Measurements from ENCODE around the gene PARD6G.

The PARD6G gene

GRCh38 chr18:80189531-80189865 lies 57.8 kb downstream of the PARD6G start:
- no peak for FAIRE-seq

- FAIRE-seq, result no peak
Observed at GRCh38 chr18:80188643-80189530, 58.4 kb downstream of the PARD6G start.

- no peak for FAIRE-seq
Observed at GRCh38 chr18:80187956-80188642, 59.2 kb downstream of the PARD6G start.

- FAIRE-seq, result no peak
Observed at GRCh38 chr18:80185545-80185944, 61.8 kb downstream of the PARD6G start.

- no peak for FAIRE-seq
Observed at GRCh38 chr18:80184243-80184772, 63.0 kb downstream of the PARD6G start.

GRCh38 chr18:80183273-80184050 lies 63.9 kb downstream of the PARD6G start:
- FAIRE-seq, result no peak

GRCh38 chr18:80182855-80183254 lies 64.5 kb downstream of the PARD6G start:
- no peak for FAIRE-seq

- no peak for FAIRE-seq
Observed at GRCh38 chr18:80181642-80182461, 65.5 kb downstream of the PARD6G start.

- FAIRE-seq, result no peak
Observed at GRCh38 chr18:80180778-80181564, 66.3 kb downstream of the PARD6G start.

GRCh38 chr18:80179857-80180558 lies 67.3 kb downstream of the PARD6G start:
- FAIRE-seq, result no peak

- FAIRE-seq, result no peak
Observed at GRCh38 chr18:80178935-80179818, 68.1 kb downstream of the PARD6G start.

- FAIRE-seq, result no peak
Observed at GRCh38 chr18:80177128-80177527, 70.2 kb downstream of the PARD6G start.

- no peak for FAIRE-seq
Observed at GRCh38 chr18:80176334-80177073, 70.8 kb downstream of the PARD6G start.

- no peak for FAIRE-seq
Observed at GRCh38 chr18:80175451-80176204, 71.7 kb downstream of the PARD6G start.

- no peak for FAIRE-seq
Observed at GRCh38 chr18:80173060-80173459, 74.3 kb downstream of the PARD6G start.

- no peak for FAIRE-seq
Observed at GRCh38 chr18:80172056-80172455, 75.3 kb downstream of the PARD6G start.

- no peak for FAIRE-seq
Observed at GRCh38 chr18:80171054-80171872, 76.1 kb downstream of the PARD6G start.

Data from A204.1 (cell line).